Activated CD4-positive, alpha-beta T cell treated with anti-CD3 and anti-CD28 coated beads, Interleukin-2, amount 50 U/mL, for 1 hour (primary cell): ENCODE results near the gene ITGB4.
A peak's percentile ranks its signal among the peaks of the same experiment; 100 is the strongest.

Experiments used
- DNase-seq: peaks from one replicate; pipeline ENCODE4 v3.0.0-alpha.2; 2020

Gene ITGB4

DNA sequence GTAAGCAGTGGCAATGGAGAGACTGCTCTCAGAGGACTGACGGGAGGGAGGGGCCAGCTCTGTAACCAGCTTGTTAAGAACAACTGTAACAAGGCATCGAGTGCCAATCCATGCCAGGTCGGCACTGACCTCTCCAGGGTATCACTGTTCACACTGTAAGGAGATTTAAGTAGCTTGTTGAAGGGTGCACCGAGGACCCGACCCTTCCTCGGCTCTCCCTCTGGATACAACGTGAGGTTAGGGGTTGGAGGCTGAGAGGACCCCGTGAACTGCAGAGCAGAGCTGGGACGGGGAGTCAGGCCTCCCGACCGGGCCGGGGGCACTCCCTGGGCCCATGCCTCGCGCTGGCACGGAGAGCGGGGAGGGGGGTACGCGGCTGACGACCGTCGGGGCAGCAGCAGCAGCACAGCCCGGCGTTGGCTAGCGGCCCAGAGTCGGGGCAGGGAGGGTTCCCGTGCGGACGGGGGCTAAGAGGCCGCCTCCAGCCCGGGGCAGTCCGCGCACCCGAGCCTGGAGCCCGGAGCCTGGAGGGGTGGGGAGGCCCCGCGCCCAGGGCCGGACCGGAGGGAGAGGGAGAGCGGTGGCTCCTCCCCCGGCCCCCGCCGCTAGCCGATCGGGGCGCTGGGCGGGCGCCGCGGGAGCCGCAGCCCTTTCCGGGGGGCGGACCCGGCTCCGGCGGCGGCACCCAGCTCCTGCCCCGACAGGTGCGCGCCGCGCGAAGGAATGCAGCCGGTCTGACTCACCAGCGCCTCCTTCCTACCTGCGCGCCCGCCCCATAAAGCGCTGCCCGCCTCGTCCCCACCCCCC, at the start of gene ITGB4:
TSS of gene ITGB4 (plus strand) at position 804 of the 807 bp plus-strand sequence. CDS start 3,245 bp downstream, outside the sequence.
- DNase-seq = peak; percentile 70

GRCh38 chr17:75672011-75672410, 49.2 kb upstream of the ITGB4 start:
- no peak for DNase-seq

- no peak for DNase-seq
Measured at GRCh38 chr17:75673487-75673886, 47.8 kb upstream of the ITGB4 start.

GRCh38 chr17:75676461-75676860, 44.8 kb upstream of the ITGB4 start:
- DNase-seq = no peak

DNA sequence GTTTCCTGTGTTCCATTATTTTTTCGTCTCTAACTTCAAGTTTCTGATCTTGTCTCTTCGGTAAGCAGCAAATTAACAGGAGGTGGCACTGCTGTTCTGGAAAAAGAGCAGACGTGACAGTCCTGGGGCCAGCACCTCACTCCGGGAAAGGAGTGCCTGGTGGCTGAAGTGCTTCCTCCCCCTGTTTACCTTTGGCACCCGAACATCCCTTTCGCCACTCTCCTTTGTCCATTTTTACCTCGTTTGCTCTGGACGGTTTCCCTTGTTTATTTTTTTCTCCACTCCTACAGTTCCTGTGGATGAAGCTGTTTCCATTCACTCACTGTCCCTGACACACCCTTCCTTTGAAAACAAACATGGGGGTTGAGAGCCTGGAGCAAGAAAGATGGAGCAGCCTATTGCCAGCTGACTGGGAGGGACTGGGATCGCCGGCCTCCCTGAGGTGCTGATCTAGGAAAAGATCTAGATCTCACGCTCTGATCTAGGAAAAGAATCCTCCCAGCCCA, 41.5 kb upstream of the ITGB4 start:
- DNase-seq = no peak

DNA sequence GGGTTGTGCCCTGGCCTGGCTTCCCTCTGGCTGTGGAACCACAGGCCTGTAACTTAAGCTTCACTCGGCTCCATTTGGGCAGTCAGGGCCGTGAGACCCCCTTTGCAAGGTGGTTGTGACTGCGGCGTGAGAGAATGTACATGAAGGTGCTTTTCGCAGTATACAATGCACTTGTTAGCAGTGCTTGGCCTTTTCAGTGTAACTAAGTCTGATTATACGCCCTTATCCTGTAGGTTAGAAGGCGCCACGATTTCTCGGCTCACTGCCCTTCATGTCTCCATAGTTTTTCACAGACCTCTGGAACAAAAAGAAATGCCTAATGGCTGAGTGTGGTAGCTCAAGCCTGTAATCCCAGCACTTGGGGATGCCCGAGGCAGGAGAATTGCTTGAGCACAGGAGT, 40.8 kb upstream of the ITGB4 start:
- no peak for DNase-seq

DNA sequence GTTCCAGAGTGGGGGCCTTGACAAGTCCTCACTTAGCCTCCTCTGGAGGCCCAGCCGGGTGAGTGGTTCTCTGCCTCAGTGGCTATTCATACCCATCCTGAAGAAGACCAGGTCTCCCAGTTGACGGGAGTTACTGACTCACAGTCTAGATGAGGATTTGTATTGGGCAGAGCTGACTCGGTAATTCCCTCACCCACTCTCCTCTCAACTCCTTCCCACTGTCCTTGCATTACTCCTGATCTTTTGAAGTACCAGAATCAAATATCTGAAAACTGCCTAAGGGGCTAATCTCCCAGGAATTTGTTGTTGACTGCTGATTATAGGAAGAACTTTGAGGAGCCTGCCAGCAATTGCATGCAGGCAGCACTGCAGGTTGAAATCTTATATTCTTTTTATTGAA, 40.0 kb upstream of the ITGB4 start:
- DNase-seq = no peak

DNA sequence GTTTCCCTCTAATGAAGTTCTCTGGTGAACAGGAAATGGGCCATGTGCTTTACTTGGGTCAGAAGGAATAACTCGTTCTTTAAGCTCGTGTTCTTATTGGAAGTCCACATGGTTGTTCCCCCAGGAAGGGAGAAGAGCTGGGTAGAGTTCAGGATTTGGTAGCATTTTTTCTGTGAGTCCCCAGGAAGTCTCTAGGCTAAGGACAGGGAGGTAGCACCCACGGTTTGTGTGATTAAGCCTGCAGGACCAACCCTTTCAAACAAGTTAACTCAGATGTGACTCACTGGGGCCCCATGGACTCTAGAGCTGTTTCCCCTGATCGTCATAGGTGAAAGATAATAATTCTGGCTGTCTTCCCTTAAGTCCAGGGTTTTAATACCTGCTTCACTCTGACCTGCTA, 37.7 kb upstream of the ITGB4 start:
- no peak for DNase-seq

DNA sequence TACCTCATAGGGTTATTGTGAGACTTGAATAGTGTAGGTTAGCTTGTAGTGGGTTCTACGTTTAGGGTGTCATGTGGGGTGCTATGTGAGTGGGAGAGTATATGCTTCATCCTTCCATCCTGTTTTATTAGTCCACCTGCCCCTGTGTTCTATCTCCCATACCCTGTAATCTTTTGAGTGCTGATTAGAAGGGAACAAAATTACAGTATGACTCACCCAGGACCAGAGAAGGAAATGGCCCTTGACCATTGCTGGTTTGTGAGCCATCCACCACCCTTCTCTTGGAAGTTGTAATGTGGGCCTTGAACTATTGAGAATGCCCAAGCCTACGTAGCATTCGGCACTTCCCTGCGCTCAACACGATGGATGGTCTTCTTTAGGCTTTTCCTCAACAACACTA, 37.0 kb upstream of the ITGB4 start:
- no peak for DNase-seq

GRCh38 chr17:75684924-75685323, 36.3 kb upstream of the ITGB4 start:
- DNase-seq = no peak

- no peak for DNase-seq
Measured at GRCh38 chr17:75685499-75685898, 35.8 kb upstream of the ITGB4 start.

DNA sequence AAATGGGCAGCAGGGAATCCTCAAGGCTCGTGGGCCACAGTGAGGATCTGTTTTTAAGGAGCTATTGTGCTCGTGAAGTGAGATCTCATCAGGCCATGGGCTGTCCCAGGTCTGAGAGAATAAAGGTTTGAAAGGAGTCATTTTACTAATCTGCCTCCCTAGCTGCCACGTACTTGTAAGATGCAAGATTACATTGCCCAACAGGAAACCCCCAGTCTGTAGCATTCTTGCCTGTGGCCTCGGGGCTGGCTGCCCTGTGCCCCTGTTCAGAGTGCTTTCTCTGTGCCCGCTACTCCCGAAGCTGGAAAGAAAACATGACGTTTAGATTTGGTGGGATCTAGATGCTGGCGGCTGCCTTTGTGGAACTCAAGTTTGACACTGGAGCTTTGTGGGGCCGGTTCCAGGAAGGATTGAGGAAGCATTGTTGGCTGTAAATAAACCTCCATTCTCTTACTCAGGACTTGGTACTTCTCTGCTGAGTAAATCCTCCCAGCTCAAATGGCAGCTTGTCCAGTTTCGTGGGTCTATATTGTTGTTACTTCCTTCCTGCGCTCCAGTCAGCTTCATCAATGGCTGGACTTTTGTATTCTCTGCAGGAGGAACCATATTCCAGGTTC, 32.9 kb upstream of the ITGB4 start:
- no peak for DNase-seq

- DNase-seq = peak; percentile 47
Measured at GRCh38 chr17:75689441-75689873, 31.8 kb upstream of the ITGB4 start.

- DNase-seq = no peak
Measured at GRCh38 chr17:75691371-75691791, 29.9 kb upstream of the ITGB4 start.

- DNase-seq = no peak
Measured at GRCh38 chr17:75691801-75692626, 29.2 kb upstream of the ITGB4 start.

DNA sequence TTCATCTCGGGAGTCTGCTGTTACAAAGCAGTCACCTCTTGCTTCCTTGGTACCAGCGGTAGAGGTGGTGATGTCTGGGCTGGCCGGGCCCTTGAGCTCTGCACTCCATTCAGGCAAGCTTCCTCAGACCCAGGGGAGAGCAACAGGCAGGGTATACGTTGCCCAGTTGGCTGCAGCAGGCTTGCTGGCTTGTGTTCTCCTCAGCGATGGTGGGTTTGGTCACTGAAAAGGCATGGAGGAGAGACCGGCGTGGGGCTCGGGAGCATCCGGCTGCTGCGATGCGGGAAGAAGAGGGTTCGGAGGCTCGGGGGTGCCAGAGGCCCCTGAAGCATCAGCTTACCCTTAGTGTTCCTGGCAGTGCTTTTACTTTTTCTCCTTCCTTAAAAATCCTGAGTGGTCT, 28.3 kb upstream of the ITGB4 start:
- no peak for DNase-seq

- no peak for DNase-seq
Measured at GRCh38 chr17:75693500-75694481, 27.5 kb upstream of the ITGB4 start.

DNA sequence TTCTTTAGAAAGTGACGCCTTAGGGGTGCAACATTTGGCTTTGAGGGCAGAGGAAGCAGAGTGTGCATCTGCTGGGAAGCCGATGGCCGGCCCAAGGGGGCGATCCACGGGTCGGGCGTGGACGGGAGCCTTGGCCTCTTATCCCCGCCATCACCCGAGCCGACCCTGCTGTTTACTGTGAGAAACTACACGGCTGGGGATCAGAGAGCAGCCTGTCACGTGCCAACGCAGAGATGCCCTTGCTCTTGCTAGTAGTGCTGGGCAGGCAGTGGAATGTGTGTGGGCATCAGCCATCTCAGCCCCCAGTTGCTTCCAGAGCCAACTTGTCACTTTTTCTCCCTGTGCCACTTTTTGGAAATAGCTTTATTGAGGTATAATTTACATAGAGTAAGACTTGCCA, 26.7 kb upstream of the ITGB4 start:
- DNase-seq = no peak

DNA sequence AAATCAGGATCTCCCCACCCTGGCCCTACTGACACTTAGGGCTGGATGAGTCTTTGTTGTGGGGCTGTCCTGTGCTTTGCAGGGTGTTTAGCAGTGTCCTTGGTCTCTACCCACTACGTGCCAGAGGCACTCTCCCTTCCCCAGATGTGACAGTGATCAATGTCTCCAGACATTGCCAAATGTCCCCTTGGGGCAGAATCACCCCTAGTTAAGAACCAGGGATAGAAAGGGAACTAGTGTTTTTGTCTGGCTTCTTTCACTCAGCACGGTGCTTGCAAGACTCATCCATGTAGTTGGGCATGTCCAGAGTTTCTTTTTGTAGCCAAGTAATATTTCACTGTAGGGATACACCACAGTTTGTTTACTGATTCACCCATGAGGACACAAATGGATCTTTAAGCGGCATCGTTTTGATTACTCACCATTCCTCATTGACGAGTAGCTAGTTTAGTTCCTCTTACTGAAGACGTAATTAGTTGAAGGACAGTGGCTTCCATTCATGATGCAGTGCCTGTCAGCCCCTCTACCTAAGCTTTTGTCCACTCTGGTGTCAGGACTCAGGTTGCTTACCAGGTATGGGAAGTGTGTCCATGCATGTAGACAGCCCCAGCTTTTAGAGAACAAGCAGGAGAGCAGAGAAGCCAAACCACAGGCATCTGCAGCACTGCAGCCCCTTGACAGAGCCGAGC, 26.0 kb upstream of the ITGB4 start:
- DNase-seq = no peak

DNA sequence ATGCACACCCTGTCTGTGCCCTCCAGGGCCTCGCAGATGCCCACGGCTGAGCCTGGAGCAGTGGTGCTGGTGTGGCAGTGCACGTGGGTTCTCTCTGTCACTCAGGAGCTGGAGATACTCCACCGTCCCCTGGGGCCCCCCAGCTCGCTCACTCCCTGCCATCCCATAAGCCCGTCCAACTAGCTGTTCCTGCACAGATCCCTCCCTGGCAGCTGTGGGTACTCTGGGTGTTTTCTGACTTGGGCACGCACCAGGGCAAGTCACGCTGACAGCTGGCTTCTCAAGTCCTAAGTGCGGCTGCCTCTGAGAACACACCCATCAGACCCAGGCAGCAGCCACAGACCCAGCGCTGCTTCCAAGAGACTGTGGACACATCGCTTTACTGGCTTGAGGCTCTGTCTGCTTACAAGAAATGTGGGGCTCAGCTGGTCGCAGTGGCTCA, 25.4 kb upstream of the ITGB4 start:
- no peak for DNase-seq

DNA sequence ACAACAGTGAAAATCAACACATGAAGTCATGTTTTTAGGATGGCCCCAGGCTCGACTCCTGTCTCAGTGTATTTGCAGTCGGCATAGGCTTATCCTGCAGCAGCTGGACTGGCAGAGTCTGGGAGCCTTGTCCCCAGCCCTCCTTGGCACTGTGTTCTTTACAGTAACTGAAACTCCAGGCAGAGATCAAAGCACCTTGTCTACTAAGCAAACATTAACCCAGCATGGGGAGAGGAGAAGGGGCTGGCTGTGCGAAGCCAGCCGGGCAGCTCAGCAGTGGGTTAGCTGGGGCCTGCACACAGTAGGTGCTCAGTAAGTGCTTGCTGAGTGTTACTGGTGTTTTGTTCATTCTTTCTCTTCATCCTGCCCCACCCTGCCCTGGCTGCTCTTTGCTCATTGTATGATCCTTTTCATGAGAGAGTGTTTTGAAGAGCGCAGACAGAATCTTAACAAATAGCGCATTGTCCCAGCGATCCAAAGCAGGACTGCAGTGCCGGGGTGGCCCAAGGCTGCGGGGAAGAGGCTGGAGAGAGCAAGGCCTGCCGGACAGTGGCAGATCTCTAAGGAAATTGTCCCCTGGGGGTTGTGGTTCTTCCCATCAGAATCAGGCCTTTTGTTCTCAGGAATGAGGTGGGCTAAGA, 23.5 kb upstream of the ITGB4 start:
- no peak for DNase-seq
